Measurements from ENCODE around the gene ZNF687.
A peak's percentile ranks its signal among the peaks of the same experiment; 100 is the strongest.

ZNF687 gene

GRCh38 chr1:151290709-151291303, 8.7 kb downstream of the ZNF687 start:
- no peak overlapping the region for H3K27ac ChIP-seq (ENCODE audit: low read depth, low read length)
- H2AFZ ChIP-seq (ENCODE audit: low read length, unreplicated experiment) = no peak overlapping the region
- H3K79me2 ChIP-seq (ENCODE audit: control insufficient read depth, insufficient read depth, low read length, unreplicated experiment) = no peaks in the 10 kb centered on the region
- H3K36me3 ChIP-seq (ENCODE audit: insufficient read depth, low read length) = peaks cover 7% of the 10 kb centered on the region; the same call in 1 of the 2 replicates
- no peak overlapping the region for H3K4me3 ChIP-seq (ENCODE audit: low read depth, low read length)
- H3K27me3 ChIP-seq (ENCODE audit: insufficient read depth, low read length) = no peaks in the 10 kb centered on the region
- no peaks in the 10 kb centered on the region for H3K4me1 ChIP-seq (ENCODE audit: control insufficient read depth, insufficient read depth, low read length, unreplicated experiment)

GRCh38 chr1:151292207-151293030, 10.3 kb downstream of the ZNF687 start:
- Histone ChIP-seq H3K27me3 (ENCODE audit: insufficient read depth, low read length) (no peaks in the 10 kb centered on the region), H3K79me2 (ENCODE audit: control insufficient read depth, insufficient read depth, low read length, unreplicated experiment) (no peaks in the 10 kb centered on the region), H2AFZ (ENCODE audit: low read length, unreplicated experiment) (no peak overlapping the region), H3K36me3 (ENCODE audit: insufficient read depth, low read length) (peaks cover 11% of the 10 kb centered on the region; the same call in 1 of the 2 replicates), H3K4me1 (ENCODE audit: control insufficient read depth, insufficient read depth, low read length, unreplicated experiment) (no peaks in the 10 kb centered on the region), H3K27ac (ENCODE audit: low read depth, low read length) (no peak overlapping the region), H3K4me3 (ENCODE audit: low read depth, low read length) (no peak overlapping the region)

GRCh38 chr1:151293093-151293492, 11.0 kb downstream of the ZNF687 start:
- Histone ChIP-seq H2AFZ (ENCODE audit: low read length, unreplicated experiment) (no peak overlapping the region), H3K27me3 (ENCODE audit: insufficient read depth, low read length) (no peaks in the 10 kb centered on the region), H3K27ac (ENCODE audit: low read depth, low read length) (no peak overlapping the region), H3K36me3 (ENCODE audit: insufficient read depth, low read length) (peaks cover 16% of the 10 kb centered on the region; the same call in 1 of the 2 replicates), H3K79me2 (ENCODE audit: control insufficient read depth, insufficient read depth, low read length, unreplicated experiment) (no peaks in the 10 kb centered on the region), H3K4me1 (ENCODE audit: control insufficient read depth, insufficient read depth, low read length, unreplicated experiment) (no peaks in the 10 kb centered on the region), H3K4me3 (ENCODE audit: low read depth, low read length) (no peak overlapping the region)

- no peak overlapping the region for H3K27ac ChIP-seq (ENCODE audit: low read depth, low read length)
- no peak overlapping the region for H2AFZ ChIP-seq (ENCODE audit: low read length, unreplicated experiment)
- no peaks in the 10 kb centered on the region for H3K27me3 ChIP-seq (ENCODE audit: insufficient read depth, low read length)
- H3K79me2 ChIP-seq (ENCODE audit: control insufficient read depth, insufficient read depth, low read length, unreplicated experiment) = no peaks in the 10 kb centered on the region
- no peaks in the 10 kb centered on the region for H3K4me1 ChIP-seq (ENCODE audit: control insufficient read depth, insufficient read depth, low read length, unreplicated experiment)
- H3K36me3 ChIP-seq (ENCODE audit: insufficient read depth, low read length) = peaks cover 26% of the 10 kb centered on the region
- no peak overlapping the region for H3K4me3 ChIP-seq (ENCODE audit: low read depth, low read length)
These were observed 12.8 kb downstream of the ZNF687 start for GRCh38 chr1:151294742-151295462.

GRCh38 chr1:151309811-151310323, 27.8 kb downstream of the ZNF687 start:
- no peaks in the 10 kb centered on the region for H3K27me3 ChIP-seq (ENCODE audit: insufficient read depth, low read length)
- peaks cover 28% of the 10 kb centered on the region for H3K79me2 ChIP-seq (ENCODE audit: control insufficient read depth, insufficient read depth, low read length, unreplicated experiment)
- H3K36me3 ChIP-seq (ENCODE audit: insufficient read depth, low read length) = peaks cover 32% of the 10 kb centered on the region
- H2AFZ ChIP-seq (ENCODE audit: low read length, unreplicated experiment) = no peak overlapping the region
- peaks cover 50% of the 10 kb centered on the region for H3K4me1 ChIP-seq (ENCODE audit: control insufficient read depth, insufficient read depth, low read length, unreplicated experiment)
- H3K4me3 ChIP-seq (ENCODE audit: low read depth, low read length) = no peak overlapping the region
- no peak overlapping the region for H3K27ac ChIP-seq (ENCODE audit: low read depth, low read length)

- peaks cover 27% of the 10 kb centered on the region for H3K36me3 ChIP-seq (ENCODE audit: insufficient read depth, low read length)
- H3K27me3 ChIP-seq (ENCODE audit: insufficient read depth, low read length) = no peaks in the 10 kb centered on the region
- peaks cover 50% of the 10 kb centered on the region for H3K4me1 ChIP-seq (ENCODE audit: control insufficient read depth, insufficient read depth, low read length, unreplicated experiment)
- peak overlapping the region; percentile 67 for H3K27ac ChIP-seq (ENCODE audit: low read depth, low read length)
- peak overlapping the region; percentile 5; the same call in 1 of the 2 replicates for H3K4me3 ChIP-seq (ENCODE audit: low read depth, low read length)
- H2AFZ ChIP-seq (ENCODE audit: low read length, unreplicated experiment) = no peak overlapping the region
- peaks cover 28% of the 10 kb centered on the region for H3K79me2 ChIP-seq (ENCODE audit: control insufficient read depth, insufficient read depth, low read length, unreplicated experiment)
These were observed 28.9 kb downstream of the ZNF687 start for GRCh38 chr1:151311011-151311410.

GRCh38 chr1:151311589-151312331, 29.7 kb downstream of the ZNF687 start:
- Histone ChIP-seq H3K36me3 (ENCODE audit: insufficient read depth, low read length) (peaks cover 21% of the 10 kb centered on the region; the same call in 1 of the 2 replicates), H3K79me2 (ENCODE audit: control insufficient read depth, insufficient read depth, low read length, unreplicated experiment) (peaks cover 28% of the 10 kb centered on the region), H3K4me1 (ENCODE audit: control insufficient read depth, insufficient read depth, low read length, unreplicated experiment) (peaks cover 50% of the 10 kb centered on the region), H3K27ac (ENCODE audit: low read depth, low read length) (peak overlapping the region; percentile 93), H2AFZ (ENCODE audit: low read length, unreplicated experiment) (no peak overlapping the region), H3K27me3 (ENCODE audit: insufficient read depth, low read length) (no peaks in the 10 kb centered on the region), H3K4me3 (ENCODE audit: low read depth, low read length) (peak overlapping the region; percentile 51)

GRCh38 chr1:151312411-151312810, 30.3 kb downstream of the ZNF687 start:
- H3K27ac ChIP-seq (ENCODE audit: low read depth, low read length) = peak overlapping the region; percentile 93
- peak overlapping the region; percentile 51; the same call in 1 of the 2 replicates for H3K4me3 ChIP-seq (ENCODE audit: low read depth, low read length)
- peaks cover 16% of the 10 kb centered on the region; the same call in 1 of the 2 replicates for H3K36me3 ChIP-seq (ENCODE audit: insufficient read depth, low read length)
- no peak overlapping the region for H2AFZ ChIP-seq (ENCODE audit: low read length, unreplicated experiment)
- no peaks in the 10 kb centered on the region for H3K27me3 ChIP-seq (ENCODE audit: insufficient read depth, low read length)
- peaks cover 28% of the 10 kb centered on the region for H3K79me2 ChIP-seq (ENCODE audit: control insufficient read depth, insufficient read depth, low read length, unreplicated experiment)
- H3K4me1 ChIP-seq (ENCODE audit: control insufficient read depth, insufficient read depth, low read length, unreplicated experiment) = peaks cover 50% of the 10 kb centered on the region

- H3K4me1 ChIP-seq (ENCODE audit: control insufficient read depth, insufficient read depth, low read length, unreplicated experiment) = peaks cover 50% of the 10 kb centered on the region
- peaks cover 28% of the 10 kb centered on the region for H3K79me2 ChIP-seq (ENCODE audit: control insufficient read depth, insufficient read depth, low read length, unreplicated experiment)
- no peaks in the 10 kb centered on the region for H3K27me3 ChIP-seq (ENCODE audit: insufficient read depth, low read length)
- H2AFZ ChIP-seq (ENCODE audit: low read length, unreplicated experiment) = no peak overlapping the region
- H3K36me3 ChIP-seq (ENCODE audit: insufficient read depth, low read length) = peaks cover 12% of the 10 kb centered on the region; the same call in 1 of the 2 replicates
- H3K4me3 ChIP-seq (ENCODE audit: low read depth, low read length) = no peak overlapping the region
- H3K27ac ChIP-seq (ENCODE audit: low read depth, low read length) = peak overlapping the region; percentile 93
These were observed 30.7 kb downstream of the ZNF687 start for GRCh38 chr1:151312826-151313225.

- Histone ChIP-seq H3K27ac (ENCODE audit: low read depth, low read length) (peak overlapping the region; percentile 93), H3K4me1 (ENCODE audit: control insufficient read depth, insufficient read depth, low read length, unreplicated experiment) (peaks cover 50% of the 10 kb centered on the region), H3K27me3 (ENCODE audit: insufficient read depth, low read length) (no peaks in the 10 kb centered on the region), H3K4me3 (ENCODE audit: low read depth, low read length) (peak overlapping the region; percentile 5; the same call in 1 of the 2 replicates), H3K36me3 (ENCODE audit: insufficient read depth, low read length) (peaks cover 9% of the 10 kb centered on the region; the same call in 1 of the 2 replicates), H2AFZ (ENCODE audit: low read length, unreplicated experiment) (no peak overlapping the region), H3K79me2 (ENCODE audit: control insufficient read depth, insufficient read depth, low read length, unreplicated experiment) (peaks cover 28% of the 10 kb centered on the region)
These were observed 31.4 kb downstream of the ZNF687 start for GRCh38 chr1:151313501-151313900.
